NCI-H446 (cell line): ENCODE results near the gene SCUBE1.

Experiments used
- DNase-seq, 2 experiments: peaks; one replicate each; lab custom pipeline; 2025; lab: John Stamatoyannopoulos, UW

The SCUBE1 gene

DNA sequence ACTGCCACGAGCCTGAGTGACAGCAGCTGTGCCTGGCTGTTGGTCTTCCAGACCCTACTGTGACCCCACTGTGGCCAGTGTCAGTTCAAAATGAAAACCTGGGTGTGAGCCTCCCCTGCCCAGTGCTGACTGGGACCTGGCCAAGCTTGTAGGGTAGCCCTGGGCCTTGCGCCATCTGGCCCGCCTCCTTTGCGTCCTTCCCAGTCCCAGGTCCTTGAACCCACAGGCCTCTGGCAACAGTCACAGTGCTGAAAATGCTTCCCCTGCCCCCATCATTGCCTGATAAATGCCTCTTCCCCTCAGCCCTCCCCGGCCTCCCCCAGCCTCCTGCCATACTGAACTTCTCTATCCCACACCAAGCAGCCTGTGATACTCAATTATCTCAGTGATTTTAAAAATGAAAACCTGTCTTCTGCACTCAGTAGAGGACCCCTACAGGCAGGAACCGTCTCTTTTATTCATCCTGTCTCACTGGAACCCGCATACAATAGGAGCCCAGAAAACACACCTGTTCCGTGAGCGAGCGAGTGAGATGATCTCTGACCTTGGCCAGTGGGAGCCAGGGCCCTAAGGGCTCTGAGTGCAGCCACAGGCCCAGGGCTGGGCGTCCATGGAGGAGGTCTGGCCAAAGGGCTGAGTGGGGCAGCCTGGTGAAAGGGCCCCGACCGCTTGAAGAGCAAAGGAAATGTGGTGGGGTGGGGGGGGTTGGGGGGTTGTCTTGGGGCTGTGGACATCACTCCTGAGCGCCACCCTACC is 106.6 kb downstream of the SCUBE1 start:
- DNase-seq, result peak in 1 of 2 experiments; percentile 30

DNA sequence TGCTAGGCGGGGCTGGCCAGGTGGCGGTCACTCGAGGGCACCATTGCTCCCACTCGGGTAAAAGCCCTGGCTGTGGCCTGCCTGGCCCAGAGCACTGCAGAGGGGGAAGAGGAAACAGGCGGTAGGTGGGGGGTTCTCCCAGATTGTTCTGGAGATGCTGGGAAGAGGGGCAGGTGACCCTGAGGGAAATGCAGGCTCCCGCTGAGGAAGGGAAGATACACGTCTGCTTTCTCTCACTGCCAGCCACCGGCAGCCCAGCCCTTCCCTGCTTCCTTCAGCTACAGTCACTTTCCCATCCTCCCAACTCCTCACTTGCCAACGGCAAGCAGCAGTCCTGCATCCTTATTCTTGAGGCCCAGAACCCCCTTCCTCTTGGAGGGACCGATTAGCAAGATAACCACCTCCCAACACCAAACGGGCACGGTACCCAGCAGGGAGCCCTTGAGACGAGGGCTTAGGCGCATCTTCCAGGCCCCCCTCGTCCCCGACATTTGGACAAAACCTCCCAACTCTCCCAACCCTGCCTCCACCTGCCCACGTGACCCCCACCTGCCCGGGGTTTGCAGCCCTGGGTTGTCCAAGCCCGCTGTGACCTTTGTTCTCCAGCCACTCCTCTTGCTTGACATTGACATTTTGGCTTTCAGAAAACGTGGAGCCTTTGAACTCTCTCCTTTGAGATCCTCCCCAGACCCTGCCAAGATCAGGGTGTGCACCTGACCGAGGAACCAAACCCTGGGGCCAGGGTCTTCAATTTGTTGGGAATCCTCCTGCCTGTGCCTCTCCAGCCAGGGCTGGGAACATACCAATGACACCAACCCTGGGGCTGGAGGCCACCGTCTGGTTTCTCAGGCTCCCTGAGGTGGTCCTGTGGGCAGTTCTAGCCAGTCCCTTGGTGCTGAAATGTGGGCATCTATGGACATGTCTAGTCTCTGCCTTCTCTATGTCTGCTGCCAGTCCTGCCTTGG is 107.4 kb downstream of the SCUBE1 start:
- DNase-seq, result no peak

DNA sequence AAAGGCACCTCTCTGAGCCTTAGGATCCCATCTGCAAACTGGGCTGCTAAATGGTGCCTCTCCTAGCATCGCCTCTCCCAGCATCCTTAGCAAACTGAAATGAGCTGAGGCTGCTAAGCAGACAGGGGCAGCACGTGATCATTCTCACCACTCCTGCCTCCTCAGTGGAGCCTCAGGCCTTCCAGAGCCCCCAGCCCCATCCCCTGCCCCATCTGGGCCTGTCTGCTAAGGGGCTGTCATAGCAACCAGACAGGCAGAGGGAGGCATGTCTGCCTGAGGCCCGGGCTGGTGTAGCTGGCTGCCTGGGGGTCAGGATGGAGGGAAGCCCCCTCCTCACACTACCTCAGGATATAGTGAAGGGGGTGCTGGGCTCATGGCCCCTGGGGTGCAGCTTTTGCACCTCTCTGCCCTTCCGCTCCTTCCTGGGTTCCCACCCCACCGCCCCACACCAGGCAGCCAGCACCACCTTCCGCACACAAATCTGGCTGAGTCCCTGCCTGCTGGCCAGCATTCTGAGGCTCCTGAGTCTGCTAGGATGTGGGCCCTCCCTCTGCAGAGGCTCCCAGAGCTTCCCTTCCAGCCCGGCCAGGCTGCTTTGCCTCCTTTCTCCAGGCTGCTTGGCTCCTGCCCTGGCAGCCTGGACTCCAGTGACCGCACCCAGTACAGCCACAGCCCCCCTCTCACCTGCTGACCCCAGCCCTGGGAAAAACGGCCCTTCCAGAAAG is 108.7 kb downstream of the SCUBE1 start:
- no peak for DNase-seq

DNA sequence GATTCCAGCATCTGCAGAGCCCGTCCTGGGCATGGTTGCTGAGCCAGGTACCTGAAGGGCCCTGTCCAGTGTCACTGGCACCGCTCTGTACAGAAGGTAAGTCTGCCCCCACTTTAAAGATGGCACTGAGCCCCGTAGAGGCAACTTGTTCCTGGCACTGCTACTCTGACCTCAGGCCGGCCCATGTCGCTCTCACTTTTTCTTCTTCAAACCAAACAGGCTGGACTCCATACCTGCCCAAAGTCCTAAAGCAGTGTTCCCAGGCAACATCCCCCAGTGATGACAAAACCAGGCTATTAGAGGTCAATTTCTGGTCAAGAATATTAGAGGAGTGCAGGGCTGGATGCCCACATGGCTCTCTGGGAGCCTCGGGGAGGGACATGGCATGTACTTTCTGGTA is 109.6 kb downstream of the SCUBE1 start:
- no peak for DNase-seq

DNA sequence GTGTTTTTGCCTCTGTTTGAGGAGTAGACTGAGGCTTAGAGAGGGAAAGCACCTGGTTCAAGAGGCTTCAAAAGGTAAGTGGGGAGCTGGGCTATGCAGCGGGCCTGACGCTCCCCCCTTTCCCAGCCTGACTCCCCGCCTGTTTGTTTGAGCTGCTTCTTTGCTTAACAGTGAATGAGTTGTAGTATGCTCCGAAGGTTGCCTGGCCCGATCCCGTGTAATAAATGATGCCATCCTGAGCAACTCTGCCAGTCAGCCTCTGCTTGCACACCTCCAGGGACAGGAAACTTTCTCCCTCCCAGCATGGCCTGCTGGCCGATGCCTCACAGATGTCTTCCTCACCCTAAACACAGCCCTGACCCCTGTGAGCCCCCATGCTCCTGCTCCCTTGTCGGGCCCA is 110.7 kb downstream of the SCUBE1 start:
- no peak for DNase-seq

DNA sequence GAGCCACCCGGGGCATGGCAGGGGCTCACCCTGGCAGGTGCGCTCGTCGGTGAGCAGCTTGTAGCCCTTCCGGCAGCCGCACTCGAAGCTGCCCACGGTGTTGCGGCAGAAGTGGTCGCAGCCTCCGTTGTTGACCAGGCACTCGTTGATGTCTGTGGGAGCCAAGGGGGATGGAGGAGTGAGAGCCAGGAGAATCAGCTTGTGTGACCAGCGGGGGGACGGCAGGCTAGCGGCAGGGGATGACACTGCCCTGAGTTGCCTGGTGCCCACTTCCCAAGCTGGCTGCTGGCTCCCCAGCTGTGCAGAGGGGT is 111.5 kb downstream of the SCUBE1 start:
- no peak for DNase-seq

DNA sequence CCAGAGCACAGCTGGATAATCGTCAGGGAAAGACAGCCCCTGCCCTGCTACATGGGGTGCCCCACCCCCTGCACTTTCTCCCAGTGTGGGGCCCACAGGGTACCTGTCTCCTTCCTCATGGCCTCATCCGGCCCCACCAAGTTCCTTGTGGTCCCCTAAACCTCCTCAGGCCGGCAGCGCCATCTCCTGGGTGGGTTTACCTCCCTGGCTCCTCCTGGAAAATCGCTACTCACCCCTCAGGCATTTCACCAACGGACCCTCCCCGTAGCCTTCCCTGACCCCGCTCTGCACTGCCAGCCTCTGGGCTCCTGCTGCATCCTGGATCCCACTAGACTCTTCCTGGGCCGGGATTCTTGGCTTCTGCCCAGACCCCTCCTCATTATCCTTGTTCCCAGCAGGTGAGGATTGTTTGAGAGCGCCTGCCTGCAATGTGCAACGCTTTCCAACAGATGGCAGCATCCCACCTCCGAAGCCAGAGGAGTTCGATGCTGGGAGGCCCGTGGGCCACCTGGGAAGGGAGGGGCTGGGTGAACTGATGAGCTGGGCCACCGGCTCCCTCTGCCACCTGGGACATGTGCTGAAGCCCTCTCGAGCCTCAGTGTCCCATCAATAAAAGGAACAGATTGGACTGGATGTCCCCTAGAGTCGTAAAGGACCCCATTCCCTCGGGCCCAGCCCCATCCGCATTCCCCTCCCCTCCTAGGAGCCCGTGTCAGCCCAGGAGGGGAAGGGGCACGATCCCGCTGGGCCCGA is 112.0 kb downstream of the SCUBE1 start:
- peak in 1 of 2 experiments; percentile 61 for DNase-seq

DNA sequence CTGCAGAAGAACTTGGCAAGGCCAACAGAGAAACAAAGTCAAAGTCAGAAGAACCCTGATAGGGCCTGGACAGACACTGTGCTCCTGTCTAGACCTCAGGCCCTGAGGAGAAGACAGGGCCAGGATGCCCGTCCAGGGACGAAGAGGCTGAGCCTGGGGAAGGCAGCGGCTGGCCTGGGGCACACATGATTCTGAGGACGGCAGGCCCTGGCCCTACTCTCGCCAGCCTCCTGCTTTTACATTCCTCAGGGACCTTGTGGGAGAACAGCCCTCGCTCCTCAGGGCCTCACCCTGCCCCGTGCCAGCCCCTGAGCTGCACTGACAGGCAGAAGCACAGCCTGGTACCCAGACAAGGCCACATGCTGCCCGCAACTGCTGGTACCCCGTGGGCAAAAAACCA is 112.6 kb downstream of the SCUBE1 start:
- DNase-seq, result no peak

DNA sequence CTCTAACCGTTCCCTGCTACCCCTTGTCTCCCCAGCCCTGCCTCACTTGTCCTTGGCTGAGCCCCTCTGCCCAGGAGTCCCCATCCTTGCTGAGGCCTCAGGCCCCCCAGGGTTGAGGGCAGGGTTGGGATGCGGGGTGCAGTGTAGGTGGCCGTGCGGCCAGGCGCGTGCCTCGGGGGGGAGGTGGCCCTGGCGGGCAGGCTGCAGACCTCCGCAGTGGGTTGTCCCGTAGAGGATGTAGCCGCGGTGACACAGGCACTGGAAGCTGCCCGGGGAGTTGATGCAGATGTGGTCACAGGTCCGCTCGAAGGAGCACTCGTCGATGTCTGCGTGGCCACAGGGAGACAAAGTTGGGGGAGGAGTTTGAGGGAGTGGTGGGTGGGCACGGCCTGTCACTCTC is 114.3 kb downstream of the SCUBE1 start:
- no peak for DNase-seq

DNA sequence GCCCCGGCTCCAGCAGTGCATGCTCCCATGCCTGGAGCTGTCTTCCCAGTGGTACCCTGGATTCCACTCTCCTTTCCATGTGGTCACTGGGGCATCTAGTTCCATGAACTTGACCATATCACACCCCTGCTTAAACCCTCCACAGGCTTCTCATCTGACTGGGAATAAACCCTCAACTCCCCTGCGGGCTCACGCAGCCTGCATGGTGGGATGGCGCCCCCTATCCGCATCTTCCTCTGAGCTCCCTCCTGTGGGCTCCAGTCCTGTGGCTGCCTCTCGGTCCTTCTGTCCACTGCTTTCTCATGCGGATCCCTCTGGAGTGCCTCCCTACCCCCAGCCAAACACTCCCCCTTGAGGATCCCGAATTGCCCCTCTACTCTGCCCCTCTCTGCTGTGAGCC is 114.8 kb downstream of the SCUBE1 start:
- peak in 1 of 2 experiments; percentile 23 for DNase-seq

DNA sequence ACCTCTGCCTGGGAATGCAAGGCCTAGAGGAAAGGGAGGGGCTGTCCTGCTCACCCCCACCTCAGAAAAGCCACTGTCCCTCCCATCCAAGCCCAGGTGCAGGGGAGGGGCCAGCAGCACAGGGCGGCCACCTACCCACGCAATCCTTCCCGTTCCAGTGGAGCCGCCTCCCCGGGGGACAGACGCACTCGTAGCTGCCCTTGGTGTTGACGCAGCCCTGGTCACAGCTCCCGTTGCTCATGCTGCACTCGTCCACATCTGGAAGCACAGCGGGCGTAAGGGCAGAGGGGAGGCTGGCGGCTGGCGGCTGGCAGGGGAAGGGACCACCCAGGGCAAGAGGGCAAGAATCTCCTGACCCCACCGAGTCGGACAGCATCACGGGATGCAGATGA is 115.9 kb downstream of the SCUBE1 start:
- DNase-seq, result no peak

DNA sequence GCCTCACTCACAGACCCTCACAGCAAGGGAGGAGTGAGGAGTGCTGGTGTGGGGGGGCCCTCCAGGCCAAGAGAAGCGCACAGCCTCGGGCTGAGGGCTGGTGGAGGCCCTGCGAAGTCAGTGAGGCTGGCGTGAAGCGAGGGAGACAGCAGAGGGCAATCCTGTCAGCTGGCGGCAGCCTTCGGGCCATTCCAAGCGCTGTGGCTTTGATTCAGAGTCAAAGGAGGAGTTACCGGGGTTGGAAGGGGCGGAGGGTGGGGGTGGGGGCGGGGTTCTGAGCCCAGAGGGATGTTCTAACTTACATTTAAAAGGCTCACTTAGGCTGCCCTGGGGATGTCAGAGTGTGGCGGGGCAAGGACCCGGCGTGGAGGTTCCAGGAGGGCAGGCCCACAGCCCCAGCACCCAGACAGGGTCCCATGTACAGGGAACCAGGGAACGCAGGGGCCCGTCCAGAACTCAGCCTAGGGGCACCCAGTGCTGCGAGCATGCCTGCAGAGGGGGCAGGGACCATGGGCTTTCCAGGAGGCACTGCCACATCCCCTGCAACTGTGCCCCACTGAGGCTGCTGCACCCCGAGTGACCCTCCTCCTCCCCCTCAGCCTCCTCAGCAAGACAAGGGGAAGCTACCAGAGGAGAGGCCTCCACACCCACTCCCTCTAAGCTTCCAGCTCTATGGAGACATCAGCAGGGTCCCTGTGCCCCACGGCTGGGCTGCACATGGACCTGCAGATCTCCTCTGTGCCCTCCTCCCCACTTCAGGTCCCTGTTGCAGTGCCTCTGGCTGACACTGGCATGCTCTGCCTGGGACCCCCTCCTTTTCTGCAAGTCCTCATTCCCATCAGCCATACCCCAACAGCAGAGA is 116.6 kb downstream of the SCUBE1 start:
- no peak for DNase-seq

DNA sequence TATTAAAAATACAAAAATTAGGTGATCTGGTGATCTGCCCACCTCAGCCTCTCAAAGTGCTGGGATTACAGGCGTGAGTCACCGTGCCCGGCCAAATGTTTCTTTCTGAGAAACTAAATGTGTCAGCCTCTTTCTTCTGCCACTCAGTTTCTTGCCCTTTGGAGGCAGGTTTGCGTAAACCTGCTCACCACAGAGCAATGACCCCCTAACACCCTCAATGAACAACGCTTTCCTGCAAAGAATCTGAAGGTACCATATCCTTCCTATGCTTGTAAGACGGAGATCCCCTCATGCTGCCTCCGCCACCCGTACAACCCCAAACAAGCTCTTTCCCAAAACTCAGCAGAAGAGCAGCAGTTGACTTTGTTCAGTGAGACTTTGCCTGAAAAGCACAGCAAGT is 117.6 kb downstream of the SCUBE1 start:
- no peak for DNase-seq

DNA sequence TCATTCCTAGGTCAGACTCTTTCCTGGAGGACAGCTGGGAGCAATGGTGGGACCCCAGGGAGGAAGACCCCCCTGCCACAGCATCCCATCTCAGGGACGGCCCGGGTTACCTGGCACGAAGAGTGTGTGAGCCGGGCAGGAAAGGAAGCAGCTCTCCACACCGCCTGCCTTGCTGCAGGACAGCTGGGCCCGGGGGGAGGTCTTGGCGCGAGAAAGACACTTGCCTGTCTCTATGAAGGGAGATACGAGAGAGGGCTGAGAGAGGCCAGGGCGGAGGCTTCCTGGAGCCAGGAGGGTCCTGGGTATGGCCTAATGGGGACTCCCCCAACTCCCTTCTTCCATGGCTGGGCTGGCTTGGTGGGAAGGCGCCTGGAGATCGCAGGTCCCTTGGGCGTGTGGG is 120.2 kb downstream of the SCUBE1 start:
- DNase-seq, result no peak

DNA sequence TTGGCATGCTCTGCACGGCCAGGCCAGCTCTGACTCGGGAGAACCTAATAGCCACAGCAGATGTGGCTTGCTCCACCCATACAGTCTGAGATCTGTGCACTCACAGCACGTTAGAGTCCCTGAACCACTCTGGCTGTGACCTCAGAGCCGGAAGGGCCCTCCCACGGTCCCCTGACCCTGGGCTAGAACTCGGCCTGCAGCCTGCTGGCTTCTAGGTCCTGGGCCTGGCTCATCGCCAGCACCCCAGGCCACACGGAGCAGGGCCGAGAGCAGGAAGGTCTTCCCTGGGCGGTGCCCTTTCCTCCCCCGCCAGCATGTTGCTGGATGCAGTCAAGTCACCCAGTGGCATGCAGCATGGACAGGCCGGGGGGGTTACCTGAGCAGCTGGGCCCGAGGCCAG is 120.9 kb downstream of the SCUBE1 start:
- no peak for DNase-seq

DNA sequence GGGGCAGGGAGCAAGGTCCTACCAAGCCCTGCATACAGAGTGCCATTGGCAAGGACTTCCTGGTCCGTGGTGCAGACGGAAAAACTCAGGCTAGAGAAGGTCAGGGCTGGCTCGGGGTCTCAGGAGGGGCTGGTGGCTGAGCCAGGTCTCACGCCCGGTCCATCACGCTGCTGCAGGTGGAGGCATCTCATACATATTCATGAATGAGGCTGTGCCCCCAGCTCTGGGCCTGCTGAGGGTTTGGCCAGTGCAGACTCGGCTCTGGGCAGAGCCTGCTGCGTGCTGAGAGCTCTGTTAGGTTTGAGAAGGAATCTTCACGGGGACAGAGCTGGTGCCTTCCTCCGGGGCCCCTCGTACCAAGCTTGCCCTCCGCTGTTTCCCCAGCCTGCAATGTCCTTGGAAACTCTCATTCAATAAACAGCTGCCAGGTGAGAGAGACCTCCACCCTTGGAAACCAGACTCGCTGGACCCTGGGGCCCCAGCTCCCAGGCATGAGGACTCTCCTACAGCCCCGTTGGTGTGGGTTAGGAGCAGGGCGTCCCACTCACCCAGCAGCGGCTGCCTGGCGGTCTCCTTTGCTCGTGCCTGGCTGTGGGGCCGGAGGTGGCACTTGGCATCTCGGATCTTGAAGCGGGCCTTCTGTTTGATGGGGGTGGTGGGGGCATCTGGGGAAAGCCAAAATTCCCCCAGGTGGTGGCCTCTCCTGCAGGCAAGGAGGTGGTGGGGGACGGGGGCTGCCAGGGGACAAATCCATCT is 122.4 kb downstream of the SCUBE1 start:
- no peak for DNase-seq

DNA sequence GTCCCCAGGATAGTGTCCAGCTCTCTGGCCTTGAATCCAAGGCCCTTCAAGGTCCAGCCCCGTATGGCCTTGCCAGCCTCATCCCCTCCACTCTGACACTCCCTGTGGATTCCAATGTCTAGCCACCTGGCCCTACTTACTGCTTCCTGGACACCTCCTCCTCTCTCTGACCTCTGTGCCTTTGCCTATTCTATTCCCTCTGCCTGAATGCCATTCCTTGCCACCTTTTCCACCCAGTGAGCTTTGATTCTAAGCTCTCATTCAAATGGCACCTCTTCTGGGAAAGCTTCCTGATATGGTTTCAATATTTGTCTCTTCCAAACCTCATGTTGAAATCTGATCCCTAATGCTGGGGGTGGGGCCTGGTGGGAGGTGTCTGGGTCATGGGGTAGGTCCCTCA is 124.4 kb downstream of the SCUBE1 start:
- DNase-seq, result no peak

DNA sequence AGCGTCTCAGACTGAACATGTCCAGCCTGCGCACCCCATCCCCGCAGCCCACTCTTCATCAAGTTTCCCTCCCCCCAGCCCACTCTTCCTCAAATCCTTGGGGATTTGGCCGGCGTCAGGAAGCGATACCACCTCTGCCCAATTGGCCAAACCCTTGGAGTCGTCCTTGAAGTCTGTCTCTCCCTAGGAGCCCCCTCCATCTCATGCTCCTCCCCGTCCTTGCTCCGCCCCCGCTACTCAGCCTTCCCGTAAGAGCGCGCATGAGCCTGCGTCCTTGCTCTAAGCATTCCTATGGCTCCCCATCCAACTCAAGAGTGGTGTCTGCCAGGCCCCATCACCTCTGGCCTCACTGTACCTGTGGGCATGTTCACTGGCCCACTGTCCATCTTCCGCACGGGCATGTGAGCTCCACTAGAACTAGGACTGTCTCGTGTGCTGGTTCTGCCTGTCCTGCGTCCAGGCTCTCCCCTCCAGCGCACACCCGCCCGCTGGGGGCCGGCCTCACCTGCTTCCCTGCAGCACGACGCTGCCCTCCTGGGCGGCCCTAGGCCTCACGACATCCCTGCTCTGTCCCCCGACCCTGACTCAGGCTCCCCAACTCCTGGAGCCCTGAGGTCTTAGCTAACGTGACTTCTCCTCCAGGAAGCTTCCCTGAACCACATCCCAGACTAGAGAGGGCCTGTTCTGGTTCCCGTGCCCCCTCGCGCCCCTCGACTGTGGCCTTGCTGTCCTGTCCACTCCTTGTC is 125.7 kb downstream of the SCUBE1 start:
- DNase-seq, result no peak

DNA sequence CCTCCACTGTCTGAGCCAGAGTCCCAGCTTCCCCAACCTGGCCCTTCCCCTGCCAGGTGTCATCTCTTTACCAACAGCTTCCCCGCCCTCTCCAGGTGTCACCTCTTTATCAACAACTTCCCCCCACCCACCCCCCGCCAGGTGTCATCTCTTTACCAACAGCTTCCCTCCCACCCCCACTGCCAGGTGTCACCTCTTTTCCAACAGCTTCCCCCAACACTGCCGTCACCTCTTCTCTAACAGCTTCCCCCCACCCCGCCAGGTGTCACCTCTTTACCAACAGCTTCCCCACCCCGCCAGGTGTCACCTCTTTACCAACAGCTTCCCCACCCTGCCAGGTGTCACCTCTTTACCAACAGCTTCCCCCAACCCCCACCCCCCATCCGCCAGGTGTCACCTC is 126.4 kb downstream of the SCUBE1 start:
- DNase-seq, result no peak

DNA sequence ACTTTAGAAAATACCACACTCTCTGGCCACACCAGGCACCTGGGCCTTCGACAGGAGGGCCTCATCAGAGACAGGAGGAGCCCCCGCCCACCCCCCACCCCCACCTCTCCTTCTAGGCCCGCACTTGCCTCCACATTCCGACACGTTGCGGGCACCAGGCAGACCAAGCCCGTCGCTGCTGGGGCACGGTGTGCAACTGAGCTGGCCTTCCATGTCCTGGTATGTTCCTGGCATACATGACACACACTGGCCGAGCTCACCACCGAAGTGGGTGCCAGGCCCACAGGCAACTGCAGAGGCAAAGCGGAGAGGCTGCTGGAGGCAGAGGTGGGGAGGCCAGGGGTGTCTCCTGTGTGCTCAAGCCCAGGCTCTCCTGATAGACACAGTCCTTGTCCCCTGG is 129.2 kb downstream of the SCUBE1 start:
- DNase-seq, result no peak
